Stimulated activated CD4-positive, alpha-beta T cell treated with anti-CD3 and anti-CD28 coated beads, Interleukin-4, amount 100 ng/mL, for 1 hour (primary cell): ENCODE data around the gene PDZRN4.

Experiments used
- DNase-seq: peaks from one replicate; pipeline ENCODE4 v3.0.0-alpha.2; 2020

The PDZRN4 gene

DNA sequence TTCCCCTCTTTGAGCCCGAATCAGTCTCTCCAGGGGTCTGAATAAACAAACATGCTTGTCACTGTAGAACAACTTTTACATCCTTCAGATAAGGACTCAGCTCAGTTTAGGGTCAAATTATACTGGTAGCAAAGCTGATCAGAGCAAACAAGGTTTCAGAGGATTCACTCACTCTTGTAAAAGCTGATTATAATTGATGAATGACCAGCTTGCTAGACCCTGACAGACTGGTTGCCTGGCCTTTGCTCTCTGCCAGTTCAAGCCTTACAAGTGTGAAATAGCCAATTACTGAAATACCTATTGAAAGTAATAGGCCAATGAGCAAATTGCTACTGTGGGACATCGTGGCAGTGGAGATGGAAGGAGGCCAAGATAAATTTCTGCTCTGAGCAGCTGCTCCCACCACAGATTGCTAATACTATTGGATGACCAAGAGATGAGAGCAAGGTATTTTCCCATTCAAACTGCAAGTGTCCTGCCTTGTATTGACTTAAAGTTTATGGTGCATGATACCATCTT is 177.6 kb downstream of the PDZRN4 start:
- DNase-seq: no peak

GRCh38 chr12:41367726-41368405 is 179.7 kb downstream of the PDZRN4 start:
- DNase-seq: no peak

DNA sequence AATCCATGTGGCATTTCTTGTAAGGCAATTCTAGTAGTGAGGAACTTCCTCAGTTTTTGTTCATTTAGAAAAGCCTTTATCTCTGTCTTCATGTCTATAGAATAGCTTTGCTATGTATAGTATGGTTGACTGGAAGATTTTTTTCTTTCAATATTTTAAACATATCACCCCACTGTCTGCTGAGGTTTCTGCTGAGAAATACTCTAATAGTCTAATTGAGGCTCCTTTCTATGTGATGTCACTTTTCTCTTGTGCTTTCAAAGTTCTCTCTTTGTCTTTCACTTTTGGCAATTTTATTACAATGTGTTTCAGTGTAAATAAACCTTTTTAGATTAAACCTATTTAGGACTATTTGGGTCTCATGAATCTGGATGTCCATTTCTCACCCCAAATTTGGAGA is 192.8 kb downstream of the PDZRN4 start:
- DNase-seq: no peak

DNA sequence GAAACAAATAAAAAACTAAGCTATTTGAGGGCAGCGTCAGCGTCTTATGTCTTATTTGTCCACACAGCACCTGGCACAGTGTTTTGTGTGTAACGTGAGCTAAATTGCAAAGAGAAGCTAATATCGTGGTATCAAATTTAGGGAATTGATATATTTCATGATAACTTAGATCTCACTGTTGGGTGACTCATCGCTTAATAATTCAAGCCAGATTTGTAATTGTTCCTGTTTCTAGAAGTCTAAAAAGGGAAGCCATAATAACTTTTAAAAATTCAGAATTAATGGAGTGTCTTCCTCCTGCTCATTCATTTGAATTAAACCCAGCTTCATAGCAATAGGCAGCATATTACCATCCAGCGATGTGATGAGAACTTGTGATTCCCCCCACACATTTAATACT is 214.7 kb downstream of the PDZRN4 start:
- DNase-seq: no peak

GRCh38 chr12:41407232-41407799 is 219.2 kb downstream of the PDZRN4 start:
- DNase-seq: no peak

GRCh38 chr12:41409628-41410027 is 221.5 kb downstream of the PDZRN4 start:
- no peak for DNase-seq

DNA sequence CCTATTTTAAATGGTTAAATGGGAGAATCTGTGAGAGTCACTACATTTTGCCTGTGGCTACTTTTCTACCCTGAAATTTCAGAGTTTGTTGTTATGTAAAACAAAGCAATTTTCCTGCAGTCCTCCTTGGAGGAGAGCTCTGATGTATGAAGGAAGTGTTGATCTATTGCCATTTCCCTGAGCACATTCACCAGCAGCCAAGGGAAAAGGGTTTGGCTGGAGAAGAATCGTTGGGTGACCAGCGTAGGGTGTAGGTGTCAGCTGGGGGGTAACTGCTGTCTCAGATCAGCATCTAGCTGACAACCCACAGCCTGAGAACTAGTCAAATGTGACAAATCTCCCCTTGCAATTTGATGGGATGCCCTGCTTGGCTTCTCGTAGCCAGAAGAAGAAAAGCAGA is 230.5 kb downstream of the PDZRN4 start:
- no peak for DNase-seq

DNA sequence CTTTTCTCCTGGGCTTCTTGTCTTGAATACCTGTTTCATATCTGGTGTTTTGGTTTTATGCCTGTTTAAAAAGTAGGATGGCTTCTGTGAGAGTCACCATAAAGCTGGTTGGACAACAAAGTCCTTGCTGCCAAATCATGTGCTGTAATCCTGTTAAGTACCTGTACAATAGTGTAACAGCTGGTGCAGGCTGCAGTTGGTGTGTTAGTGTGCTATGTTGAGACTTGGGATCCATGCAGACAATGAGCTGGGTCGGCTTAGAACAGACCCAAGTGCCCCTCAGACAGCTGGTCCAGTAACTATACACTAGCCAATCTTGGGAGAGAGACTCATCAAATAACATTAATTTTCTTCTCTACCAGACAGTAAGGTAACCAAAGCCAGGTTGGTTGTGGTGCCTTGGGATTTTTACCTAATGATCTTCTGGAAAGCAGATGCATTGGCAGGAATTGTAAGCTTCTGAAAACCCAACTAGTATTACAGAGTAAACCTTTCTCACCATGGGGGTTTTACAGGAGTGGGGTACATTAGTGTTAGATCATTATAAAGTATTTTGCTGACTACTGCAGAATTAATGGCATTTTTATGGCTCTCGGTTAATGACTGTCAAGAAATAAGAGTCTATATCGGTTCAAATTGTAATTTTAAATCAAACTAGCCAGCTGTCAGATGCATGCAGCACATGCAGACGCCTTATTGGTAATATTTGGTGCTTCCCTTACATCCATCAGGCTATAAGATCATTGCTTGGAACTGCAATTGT is 231.2 kb downstream of the PDZRN4 start:
- no peak for DNase-seq

DNA sequence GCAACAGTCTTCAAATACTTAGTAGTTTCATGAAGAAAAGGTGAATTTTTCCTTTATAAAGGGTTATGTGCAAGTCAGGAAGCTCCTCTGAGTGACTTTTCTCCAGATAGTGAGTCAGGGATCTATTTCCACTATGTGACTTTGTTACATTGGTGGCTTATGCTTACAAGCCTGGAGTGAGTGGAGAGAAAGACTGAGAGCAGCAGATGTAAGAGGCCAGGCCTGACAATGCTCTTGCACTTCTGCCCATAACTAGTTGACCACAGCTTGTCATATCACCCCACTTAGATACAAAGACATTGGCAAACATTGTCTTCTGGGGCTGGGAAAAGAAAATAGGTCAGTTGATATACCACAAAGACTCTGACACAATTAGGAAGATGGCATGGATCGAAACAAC is 236.5 kb downstream of the PDZRN4 start:
- DNase-seq: no peak

GRCh38 chr12:41433460-41433859 is 245.3 kb downstream of the PDZRN4 start:
- no peak for DNase-seq

DNA sequence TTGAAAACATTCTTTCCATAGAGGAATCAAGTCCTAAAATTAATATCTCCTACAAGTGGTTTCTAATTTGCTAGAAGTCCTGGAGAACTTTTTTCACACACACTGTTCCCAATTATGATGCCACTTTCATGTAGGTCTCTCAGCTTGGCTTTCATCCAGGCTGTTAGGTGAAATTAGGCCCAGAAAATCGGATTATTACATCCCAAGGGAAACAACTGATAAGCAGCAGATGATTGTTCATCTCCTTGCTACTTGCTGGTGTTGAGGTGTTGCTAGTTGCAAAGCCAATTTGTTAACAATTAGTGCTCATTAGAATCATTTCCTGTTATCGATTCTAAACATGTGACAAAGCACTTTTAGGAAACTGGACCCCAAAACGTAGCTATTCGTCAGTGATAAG is 248.0 kb downstream of the PDZRN4 start:
- DNase-seq: no peak

- DNase-seq: no peak
These were observed 249.4 kb downstream of the PDZRN4 start for GRCh38 chr12:41437563-41437962.

- DNase-seq: no peak
These were observed 250.9 kb downstream of the PDZRN4 start for GRCh38 chr12:41438854-41439541.

DNA sequence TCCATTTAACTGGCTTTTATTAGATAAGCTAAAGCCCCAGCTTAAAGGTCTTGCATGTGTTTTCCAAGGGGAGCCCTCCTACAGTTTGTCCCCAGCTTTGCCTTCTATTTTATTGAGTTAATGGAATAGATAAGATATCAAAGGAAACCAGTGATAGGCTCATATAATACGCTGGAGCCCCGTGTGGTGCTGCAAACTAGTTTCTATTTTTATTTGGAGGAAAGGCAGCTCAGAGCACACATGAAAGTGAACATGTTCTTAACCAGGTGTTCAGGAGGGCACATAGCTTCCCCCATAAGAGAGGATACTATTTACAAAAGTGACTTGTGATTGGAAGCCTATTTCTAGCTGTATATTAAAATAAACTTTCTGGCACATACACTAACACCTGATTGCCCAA is 251.7 kb downstream of the PDZRN4 start:
- no peak for DNase-seq

DNA sequence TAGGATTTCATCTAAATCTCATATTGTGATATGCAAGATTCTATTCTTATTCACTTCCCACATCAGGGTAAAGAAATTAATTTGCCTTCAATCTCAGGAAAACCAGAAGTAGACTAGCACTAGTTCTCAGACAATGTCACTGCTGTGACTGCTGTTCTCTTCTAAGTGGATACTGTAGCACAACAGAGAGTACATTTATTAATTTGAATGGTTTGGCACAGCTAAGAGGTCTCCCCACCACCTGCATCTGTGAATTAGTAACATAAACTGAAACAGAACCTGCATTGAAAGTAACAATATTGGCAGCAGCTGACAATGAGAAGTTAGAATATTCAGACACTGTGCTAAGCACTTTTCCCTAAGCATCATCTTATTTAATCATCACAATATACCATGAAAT is 253.1 kb downstream of the PDZRN4 start:
- DNase-seq: no peak

DNA sequence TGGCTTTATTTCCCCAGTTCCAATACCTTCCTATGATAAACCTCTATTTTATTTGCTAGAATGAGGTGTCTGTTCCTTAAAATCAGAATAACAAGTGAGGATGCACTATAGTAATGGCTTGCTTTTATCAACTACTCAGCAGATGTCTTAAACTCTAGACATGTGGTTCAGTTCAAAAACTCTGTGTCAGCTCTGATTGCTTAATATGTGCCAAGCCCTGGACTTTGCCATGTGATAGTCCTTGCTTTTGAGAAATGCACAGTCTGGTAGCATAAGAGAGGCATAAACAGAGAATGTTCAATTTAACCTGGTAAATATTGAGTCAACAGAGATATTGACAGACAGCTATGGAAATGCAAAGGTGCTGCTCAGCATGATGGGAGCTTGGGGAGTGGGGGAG is 254.8 kb downstream of the PDZRN4 start:
- no peak for DNase-seq

DNA sequence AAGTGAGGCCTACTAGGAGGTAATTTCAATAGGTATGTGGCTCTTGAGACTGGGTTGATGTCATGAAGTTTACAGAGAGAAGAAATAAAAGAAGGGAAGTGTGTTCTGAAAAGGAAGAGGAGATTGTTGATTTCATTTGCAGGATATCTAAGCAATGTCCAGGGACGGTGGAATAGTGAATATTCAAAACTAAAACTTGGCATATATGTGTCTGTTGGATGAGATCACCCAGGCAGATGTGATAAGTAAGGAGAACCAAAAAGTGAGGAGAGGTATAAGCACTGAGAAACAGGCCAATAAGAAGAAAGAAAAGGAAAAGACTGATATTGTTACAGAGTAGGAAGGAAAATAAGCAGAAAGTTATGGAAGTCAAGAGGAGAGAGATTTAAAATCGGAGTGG is 255.6 kb downstream of the PDZRN4 start:
- no peak for DNase-seq

DNA sequence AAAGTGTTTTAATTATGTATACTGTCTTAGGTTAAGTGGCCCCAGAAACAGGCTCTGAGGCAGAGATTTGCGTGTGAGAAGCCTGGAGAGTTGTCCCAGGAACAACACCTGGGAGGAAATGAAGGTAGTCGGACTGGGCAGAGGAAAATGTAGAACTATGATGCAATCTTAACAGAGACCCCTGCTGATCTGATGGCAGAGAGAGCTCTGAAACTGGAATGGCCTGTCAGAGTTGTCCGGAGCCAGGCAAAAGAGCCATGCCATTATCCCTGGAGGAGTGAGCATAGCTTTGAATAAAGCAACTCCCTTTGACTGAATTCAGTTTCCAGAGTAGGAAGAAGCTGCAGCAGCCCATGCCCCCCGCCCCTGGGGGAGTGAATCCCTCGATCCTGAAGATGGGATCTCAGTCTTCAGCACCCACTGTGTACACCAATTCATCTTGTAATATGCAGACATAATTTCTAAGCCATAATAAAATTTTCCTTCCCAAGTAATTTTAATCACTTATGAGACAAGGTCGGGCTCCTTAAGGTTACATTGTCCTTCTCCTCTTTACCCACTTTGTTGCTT is 264.8 kb downstream of the PDZRN4 start:
- DNase-seq: no peak

DNA sequence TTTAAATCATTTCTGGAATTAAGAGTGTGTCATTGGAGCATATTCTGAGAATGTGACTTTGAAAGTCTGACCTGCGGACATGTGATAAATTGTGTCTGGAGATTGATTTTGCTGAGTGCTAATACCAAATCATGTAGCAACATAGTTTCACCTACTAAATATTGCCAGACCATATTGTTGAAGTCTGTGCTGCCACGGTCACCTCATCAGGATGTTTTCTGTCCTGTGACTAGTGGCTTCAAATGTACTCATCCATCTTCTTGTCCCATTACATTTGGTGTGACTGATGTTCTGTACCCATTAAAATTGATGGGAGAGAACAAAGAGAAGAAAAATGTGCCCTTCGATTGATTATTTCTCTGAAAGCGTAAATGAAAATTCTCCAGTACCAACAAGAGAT is 265.3 kb downstream of the PDZRN4 start:
- no peak for DNase-seq

DNA sequence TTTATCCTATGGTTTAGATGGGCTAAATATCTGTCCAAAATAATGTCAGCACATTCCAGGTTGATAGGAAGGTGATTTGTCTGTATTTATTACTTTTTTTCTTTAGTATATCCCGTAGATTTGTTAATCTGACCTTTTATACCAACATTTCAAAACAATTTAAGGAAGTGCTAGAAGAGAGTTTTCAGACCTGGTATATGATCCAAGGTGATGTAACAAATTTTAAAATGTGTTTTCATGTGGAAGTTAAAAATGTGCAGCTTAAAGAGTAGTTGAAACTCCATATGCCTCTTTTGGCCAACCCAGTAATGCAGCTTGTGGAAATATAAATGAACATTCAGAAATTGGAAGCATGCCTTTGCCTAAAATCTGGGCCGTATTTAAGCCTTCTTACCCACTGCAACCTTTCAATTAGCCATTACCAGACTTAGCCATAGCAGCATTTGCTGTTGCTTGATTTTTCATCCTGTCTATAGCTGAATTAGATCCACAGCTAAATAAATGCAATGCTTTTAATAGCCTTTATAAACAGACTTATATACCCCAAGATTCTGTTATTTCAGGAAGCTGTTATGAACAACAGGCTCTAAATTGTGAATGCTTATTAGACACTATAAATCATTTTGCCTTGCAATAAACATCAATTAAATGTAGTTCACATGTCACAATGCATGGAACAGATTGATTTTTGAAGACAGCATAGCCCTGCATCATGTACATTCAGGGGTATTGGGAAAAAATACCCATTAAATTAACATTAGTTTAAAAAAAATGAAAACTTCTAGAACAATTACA is 271.2 kb downstream of the PDZRN4 start:
- DNase-seq: no peak

GRCh38 chr12:41459906-41460214 is 271.7 kb downstream of the PDZRN4 start:
- DNase-seq: no peak

DNA sequence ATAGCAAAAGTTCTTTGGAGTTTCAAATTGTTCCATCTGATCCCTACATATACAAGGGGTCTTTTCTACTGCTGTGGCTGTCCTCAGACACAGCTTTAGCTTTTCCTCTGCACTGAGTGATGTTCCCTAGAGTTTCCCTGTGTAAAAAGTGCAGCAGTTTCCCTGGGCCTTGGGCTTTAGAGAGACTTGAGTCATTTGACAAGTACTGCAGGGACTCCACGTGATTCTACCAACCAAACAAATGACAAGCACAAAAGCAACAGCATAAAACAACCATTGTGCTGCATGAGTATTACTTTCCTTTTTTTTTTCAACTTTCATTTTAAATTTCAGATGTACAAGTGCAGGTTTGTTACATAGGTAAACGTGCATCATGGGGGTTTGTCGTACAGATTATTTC is 272.8 kb downstream of the PDZRN4 start:
- DNase-seq: no peak

DNA sequence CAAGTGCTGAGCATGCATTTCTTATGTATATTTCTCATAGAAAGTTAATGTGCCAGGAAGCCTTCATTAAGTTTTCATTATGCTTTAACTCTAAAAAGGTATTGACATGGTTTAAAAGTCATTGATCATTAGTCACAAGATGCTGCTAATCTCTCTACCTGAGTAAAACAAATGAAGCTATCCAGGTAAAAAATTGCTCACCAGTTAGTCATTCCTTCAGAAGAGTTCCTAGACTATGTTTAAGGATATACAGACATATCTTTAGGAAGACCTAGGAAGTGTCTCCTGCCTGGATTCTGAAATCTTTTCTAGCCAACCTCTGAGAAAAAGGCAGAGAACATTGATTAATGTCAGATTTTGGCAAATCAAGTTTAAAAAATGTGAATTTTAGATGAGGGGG is 274.2 kb downstream of the PDZRN4 start:
- no peak for DNase-seq
